Measurements from ENCODE around the gene CCBE1.

- TF ChIP-seq, protein P1, sequence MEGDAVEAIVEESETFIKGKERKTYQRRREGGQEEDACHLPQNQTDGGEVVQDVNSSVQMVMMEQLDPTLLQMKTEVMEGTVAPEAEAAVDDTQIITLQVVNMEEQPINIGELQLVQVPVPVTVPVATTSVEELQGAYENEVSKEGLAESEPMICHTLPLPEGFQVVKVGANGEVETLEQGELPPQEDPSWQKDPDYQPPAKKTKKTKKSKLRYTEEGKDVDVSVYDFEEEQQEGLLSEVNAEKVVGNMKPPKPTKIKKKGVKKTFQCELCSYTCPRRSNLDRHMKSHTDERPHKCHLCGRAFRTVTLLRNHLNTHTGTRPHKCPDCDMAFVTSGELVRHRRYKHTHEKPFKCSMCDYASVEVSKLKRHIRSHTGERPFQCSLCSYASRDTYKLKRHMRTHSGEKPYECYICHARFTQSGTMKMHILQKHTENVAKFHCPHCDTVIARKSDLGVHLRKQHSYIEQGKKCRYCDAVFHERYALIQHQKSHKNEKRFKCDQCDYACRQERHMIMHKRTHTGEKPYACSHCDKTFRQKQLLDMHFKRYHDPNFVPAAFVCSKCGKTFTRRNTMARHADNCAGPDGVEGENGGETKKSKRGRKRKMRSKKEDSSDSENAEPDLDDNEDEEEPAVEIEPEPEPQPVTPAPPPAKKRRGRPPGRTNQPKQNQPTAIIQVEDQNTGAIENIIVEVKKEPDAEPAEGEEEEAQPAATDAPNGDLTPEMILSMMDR (IDR thresholded peaks at IDR 0.05): no peak
- no peak for TF ChIP-seq POLR2AphosphoS5 (IDR thresholded peaks at IDR 0.05)
Observed at GRCh38 chr18:59742325-59743111, 45.3 kb upstream of the CCBE1 start.
